Daoy (cell line): ENCODE data around the gene ANKRD40. TPM values are rescaled to one million over a fixed set of nuclear protein-coding genes. Genes with fewer than 3 reads are reported as not detected.

ENCODE experiments used
- DNase-seq: peaks from one replicate; pipeline ENCODE4 v3.0.0-alpha.2; 2015; ENCODE audit warnings: low read depth
- total RNA-seq: library from RNA; depleted of rRNA; stranded (reverse); fragments of >200 nt; shearing (Covaris generic); gene quantifications from 2 replicates; pipeline ENCODE4 v1.2.3, GENCODE V29; 2014; rRNA removed

Gene ANKRD40
- total RNA-seq, 1 experiment from 2014 or later = 17.6 TPM

GRCh38 chr17:50647187-50647586 is 60.5 kb downstream of the ANKRD40 start:
- DNase-seq = no peak

DNA sequence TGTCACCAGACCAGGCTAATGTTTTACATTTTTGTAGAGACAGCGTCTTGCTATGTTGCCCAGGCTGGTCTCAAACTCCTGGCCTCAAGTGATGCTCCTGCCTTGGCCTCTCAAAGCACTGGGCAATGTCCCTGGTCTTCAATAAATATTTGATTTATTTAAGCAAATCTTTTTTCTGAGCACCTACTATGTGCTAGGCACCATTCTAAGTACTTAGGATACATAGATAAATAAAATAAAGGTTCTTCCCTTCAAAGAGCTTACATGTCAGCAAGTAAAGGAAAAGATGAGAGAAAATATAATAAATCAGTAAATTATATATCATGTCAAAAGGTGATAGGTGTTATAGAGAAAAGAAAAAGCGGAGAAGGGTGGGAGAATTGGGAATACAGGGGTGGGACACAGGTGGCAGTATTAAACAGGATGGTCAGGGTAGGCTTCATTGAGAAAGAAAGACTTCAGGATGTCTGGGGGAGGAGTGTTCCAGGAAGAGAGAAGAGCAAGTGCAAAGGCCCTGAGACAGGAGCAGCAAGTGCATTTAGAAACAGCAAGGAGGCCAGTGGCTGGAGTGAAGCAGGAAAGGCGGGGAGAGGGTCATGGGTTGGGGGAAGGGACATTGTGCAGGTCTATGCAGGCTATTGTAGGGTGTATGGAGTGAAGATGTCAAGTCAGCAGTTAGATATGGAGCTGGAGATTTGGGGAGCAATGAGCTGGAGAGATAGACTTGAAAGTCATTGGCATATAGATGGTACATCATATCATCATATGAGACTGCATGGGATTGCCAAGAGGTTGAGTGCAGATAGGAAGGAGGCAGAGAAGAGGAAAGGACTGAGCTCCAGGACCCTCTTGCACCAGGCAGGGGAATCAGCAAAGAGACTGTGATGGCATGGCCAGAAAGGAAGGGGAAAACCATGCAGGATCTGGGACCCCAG is 61.7 kb downstream of the ANKRD40 start:
- DNase-seq = no peak

Other genes starting within 250 kb of the ANKRD40 start
- not detected in 2 replicates for gene CHAD, start 239.0 kb downstream of the ANKRD40 start, total RNA-seq
- 18.7 and 33.5 TPM in 2 replicates for gene RSAD1, start 229.1 kb downstream of the ANKRD40 start, total RNA-seq
- gene MYCBPAP, start 199.5 kb downstream of the ANKRD40 start, total RNA-seq = 1.5 TPM in 1 of 2 replicates, not detected in the other
- gene EPN3, start 175.2 kb downstream of the ANKRD40 start, total RNA-seq = not detected in 2 replicates
- gene SPATA20, start 160.7 kb downstream of the ANKRD40 start, total RNA-seq = 16.4 and 40.1 TPM in 2 replicates
- 0.15 and 0.23 TPM in 2 replicates for gene CACNA1G, start 147.2 kb downstream of the ANKRD40 start, total RNA-seq
- gene ABCC3, start 73.0 kb downstream of the ANKRD40 start, total RNA-seq = 10.4 and 14.3 TPM in 2 replicates
- 20.9 and 40.3 TPM in 2 replicates for gene LUC7L3, start 11.7 kb upstream of the ANKRD40 start, total RNA-seq
- gene ANKRD40CL, start 59.6 kb upstream of the ANKRD40 start, total RNA-seq = not detected in 2 replicates
- not detected in 2 replicates for gene WFIKKN2, start 127.7 kb upstream of the ANKRD40 start, total RNA-seq
- gene TOB1, start 158.4 kb upstream of the ANKRD40 start, total RNA-seq = 1.3 and 3.3 TPM in 2 replicates